ENCODE data around the gene GRAMD1B. TPM values are rescaled to one million over a fixed set of nuclear protein-coding genes. Genes with fewer than 3 reads are reported as not detected.

GRAMD1B gene
- total RNA-seq, 4 donors from 2014 or later = 1.8 to 4.0 (median 3.0) TPM

DNA sequence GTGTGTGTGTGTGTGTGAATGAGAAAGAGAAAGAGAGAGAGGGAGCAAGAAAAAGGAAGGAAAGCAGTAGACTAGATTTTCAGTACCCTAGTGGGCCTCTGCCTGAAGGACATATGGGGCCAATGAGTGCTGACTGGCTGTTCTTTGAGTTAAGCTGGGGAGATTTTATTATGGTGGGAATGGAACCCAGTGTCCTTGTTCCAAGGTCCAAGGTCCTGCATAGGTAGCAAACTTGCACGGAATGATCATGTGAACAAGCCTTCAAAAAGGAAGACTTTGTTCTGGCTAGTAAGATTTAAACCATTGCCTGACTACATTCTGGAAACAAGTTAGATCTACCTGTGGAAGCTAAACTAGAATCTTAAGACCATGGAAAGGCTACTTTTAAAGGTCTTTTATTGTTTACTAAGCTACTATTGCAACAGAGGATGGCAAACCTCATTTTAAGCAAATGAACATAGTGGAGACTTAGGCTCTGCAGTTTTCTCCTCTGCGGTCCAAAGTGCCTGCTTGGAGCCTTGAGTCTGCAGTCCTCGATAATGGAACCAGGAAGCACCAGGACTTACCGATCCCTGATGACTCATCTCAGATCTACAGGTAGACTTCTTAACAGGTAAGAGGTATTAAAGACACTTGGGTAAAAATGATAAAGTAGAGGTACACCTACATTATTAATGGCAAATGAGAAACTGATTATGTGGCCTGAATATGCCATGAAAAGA, 10.2 kb upstream of the GRAMD1B start:
- ATAC-seq = no peak
- Histone ChIP-seq H3K36me3 (no peaks in the 10 kb centered on the region), H3K9me3 (no peaks in the 10 kb centered on the region), H3K4me3 (no peak overlapping the region), H3K27ac (no peak overlapping the region), H3K4me1 (no peaks in the 10 kb centered on the region), H3K27me3 (no peaks in the 10 kb centered on the region)
- 93 to 96% methylated on average over 4 of the region's 4 CpGs for WGBS, 2 donors (ENCODE audit: low coverage in 1 of 2)
- TF ChIP-seq POLR2A (IDR thresholded peaks at IDR 0.05) (no peak), EP300 (IDR thresholded peaks at IDR 0.05) (no peak)

DNA sequence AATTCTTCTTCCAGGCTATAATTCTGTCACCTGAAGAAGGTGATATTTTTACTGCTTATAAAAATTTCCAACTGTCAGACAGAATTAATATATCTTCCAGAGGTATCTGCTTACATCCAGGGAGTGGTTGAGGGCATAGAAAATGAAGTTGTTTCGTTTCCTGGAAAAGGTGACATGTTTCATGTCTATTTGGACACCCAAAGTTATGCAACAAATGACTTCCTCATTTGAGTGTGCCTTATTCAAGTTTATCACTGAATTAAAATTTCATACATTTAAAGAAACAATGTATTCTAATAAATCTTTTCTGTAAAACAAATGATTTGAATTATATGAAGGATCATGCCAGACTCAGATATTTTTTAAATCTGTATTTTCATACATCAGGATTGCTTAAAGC, 8.5 kb upstream of the GRAMD1B start:
- WGBS, 2 donors (ENCODE audit: low coverage in 1 of 2) = 57 to 64% methylated on average over 1 of the region's 1 CpG

DNA sequence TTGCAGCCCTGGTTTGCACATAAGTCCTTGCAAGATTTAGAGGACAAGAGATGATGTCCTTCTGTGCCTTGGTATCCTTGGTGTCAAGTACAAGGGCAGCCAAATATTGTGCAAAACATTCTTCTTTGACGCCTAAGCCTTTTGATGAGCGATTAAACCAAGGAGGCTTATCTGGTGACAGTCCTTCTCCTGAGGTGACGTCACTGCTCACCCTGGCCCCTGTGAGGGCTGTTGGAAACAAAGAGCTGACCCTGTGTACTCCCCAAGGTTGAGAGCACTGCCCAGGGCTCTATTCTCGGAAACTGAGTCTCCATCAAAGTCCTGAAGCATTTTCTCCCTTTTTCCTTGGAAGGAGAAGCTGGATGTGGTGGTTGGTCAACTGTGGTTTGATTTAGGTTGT, 4.7 kb upstream of the GRAMD1B start:
- H3K36me3 ChIP-seq = no peaks in the 10 kb centered on the region
- TF ChIP-seq, protein P1, sequence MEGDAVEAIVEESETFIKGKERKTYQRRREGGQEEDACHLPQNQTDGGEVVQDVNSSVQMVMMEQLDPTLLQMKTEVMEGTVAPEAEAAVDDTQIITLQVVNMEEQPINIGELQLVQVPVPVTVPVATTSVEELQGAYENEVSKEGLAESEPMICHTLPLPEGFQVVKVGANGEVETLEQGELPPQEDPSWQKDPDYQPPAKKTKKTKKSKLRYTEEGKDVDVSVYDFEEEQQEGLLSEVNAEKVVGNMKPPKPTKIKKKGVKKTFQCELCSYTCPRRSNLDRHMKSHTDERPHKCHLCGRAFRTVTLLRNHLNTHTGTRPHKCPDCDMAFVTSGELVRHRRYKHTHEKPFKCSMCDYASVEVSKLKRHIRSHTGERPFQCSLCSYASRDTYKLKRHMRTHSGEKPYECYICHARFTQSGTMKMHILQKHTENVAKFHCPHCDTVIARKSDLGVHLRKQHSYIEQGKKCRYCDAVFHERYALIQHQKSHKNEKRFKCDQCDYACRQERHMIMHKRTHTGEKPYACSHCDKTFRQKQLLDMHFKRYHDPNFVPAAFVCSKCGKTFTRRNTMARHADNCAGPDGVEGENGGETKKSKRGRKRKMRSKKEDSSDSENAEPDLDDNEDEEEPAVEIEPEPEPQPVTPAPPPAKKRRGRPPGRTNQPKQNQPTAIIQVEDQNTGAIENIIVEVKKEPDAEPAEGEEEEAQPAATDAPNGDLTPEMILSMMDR (IDR thresholded peaks at IDR 0.05) = no peak
- H3K27ac ChIP-seq = no peak overlapping the region
- no peaks in the 10 kb centered on the region for H3K9me3 ChIP-seq
- H3K27me3 ChIP-seq = peaks cover 29% of the 10 kb centered on the region
- 83% methylated on average over 1 of the region's 4 CpGs; no CpG with 5 or more reads in 1 of the 2 donors for WGBS, 2 donors (ENCODE audit: low coverage in 1 of 2)
- no peak overlapping the region for H3K4me3 ChIP-seq
- H3K4me1 ChIP-seq = peaks cover 0 to 10% (median 0%) of the 10 kb centered on the region in 3 donors
- no peak for ATAC-seq

More for the DNA sequence above, 8.5 kb upstream of the GRAMD1B start:
- Histone ChIP-seq H3K4me3 (no peak overlapping the region), H3K36me3 (no peaks in the 10 kb centered on the region), H3K4me1 (no peaks in the 10 kb centered on the region), H3K27ac (no peak overlapping the region), H3K27me3 (peaks cover 15% of the 10 kb centered on the region), H3K9me3 (no peaks in the 10 kb centered on the region)
- TF ChIP-seq POLR2A (IDR thresholded peaks at IDR 0.05) = no peak
- no peak for TF ChIP-seq EP300 (IDR thresholded peaks at IDR 0.05)
- TF ChIP-seq, protein P1 (IDR thresholded peaks at IDR 0.05) = no peak
- no peak for TF ChIP-seq POLR2AphosphoS5 (IDR thresholded peaks at IDR 0.05)
- no peak for ATAC-seq

DNA sequence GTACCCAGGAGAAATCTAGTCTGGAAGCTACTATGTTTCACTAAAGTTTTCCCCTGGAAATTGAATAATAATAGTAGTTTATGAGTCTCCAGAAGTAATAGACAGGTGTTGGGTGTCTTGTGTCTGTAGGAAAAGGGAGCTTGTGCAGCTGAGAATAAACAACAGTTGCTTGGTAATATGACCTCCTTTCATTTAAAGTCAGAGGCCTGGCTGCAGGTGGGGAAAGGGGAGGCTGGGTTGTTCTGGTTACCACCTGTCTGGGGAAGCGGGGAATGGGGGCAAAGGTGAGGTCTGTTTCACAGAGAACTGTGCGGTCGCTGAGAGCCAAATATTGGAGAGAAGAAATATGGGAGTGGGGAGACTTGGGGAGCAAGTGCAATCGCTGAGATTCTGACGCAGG, 3.3 kb upstream of the GRAMD1B start:
- ATAC-seq = no peak
- WGBS, 2 donors (ENCODE audit: low coverage in 1 of 2) = 91 to 97% methylated on average over 5 of the region's 5 CpGs
- Histone ChIP-seq H3K4me3 (no peak overlapping the region), H3K27me3 (peaks cover 43% of the 10 kb centered on the region), H3K36me3 (no peaks in the 10 kb centered on the region), H3K27ac (no peak overlapping the region), H3K4me1 (peaks cover 0 to 22% (median 7%) of the 10 kb centered on the region in 3 donors), H3K9me3 (no peaks in the 10 kb centered on the region)
- TF ChIP-seq EP300 (IDR thresholded peaks at IDR 0.05) (no peak), POLR2AphosphoS5 (IDR thresholded peaks at IDR 0.05) (no peak), POLR2A (IDR thresholded peaks at IDR 0.05) (no peak)
- TF ChIP-seq, protein P1 (IDR thresholded peaks at IDR 0.05) = no peak

DNA sequence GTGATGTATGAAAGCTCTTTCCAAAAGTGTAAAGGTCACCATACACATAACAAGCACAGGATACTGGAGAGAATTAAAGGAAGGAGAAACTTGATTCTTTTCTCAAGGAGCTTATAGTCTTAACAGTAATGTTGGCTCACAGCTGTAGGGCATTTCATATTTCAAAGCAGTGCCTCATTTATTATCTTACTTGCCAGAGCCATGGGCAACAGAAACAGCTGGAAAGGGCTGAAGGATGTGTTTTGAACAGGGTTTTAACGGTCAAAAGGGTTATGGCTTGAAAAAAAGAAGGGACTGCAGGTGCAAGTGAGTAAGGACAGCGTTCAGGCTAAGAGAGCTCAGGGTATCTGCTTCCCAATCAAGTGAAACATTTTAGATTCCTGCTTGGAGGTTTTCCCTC, 2.7 kb upstream of the GRAMD1B start:
- Histone ChIP-seq H3K27me3 (peaks cover 50% of the 10 kb centered on the region), H3K4me1 (peaks cover 0 to 22% (median 7%) of the 10 kb centered on the region in 3 donors), H3K27ac (no peak overlapping the region), H3K4me3 (no peak overlapping the region), H3K36me3 (no peaks in the 10 kb centered on the region), H3K9me3 (no peaks in the 10 kb centered on the region)
- TF ChIP-seq EP300 (IDR thresholded peaks at IDR 0.05) (no peak), POLR2AphosphoS5 (IDR thresholded peaks at IDR 0.05) (no peak)
- ATAC-seq = no peak
- 63 to 71% methylated on average over 2 of the region's 2 CpGs for WGBS, 2 donors (ENCODE audit: low coverage in 1 of 2)

DNA sequence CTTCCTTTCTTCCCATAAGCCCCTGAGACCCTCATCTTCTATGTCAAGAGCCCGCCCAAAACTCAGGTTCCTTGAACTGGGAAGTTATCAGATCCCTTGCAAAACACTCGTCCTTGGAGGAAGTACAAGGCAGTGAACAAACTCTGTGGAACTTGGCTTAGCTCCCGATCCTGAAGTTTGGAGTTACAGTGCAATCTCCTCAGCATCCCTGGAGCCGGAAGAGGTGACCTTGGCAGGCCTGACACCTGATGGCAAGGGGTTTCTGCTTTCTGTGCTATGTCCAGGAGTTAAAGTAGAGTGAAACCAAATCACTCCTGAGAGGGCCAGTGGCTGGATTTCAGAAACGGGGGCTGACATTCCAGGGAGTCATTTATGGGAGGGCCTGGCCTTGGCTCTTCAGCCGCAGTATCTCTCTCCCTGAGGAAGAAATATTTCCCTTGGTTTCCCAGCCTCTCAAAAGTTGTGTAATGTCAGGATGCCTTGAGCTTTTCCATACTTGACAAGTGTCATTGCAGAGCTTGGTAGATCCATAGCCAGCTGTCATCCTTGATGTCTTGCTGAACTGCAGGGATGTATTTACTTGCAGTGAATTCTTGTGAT, 1.9 kb upstream of the GRAMD1B start:
- no peaks in the 10 kb centered on the region for H3K36me3 ChIP-seq
- H3K9me3 ChIP-seq = no peaks in the 10 kb centered on the region
- WGBS, 2 donors (ENCODE audit: low coverage in 1 of 2) = 90% methylated on average over 2 of the region's 6 CpGs; no CpG with 5 or more reads in 1 of the 2 donors
- TF ChIP-seq, protein P1 (IDR thresholded peaks at IDR 0.05) = no peak
- TF ChIP-seq EP300 (IDR thresholded peaks at IDR 0.05) (no peak), POLR2A (IDR thresholded peaks at IDR 0.05) (no peak), POLR2AphosphoS5 (IDR thresholded peaks at IDR 0.05) (no peak)
- no peak for ATAC-seq
- no peak overlapping the region for H3K4me3 ChIP-seq
- peaks cover 56% of the 10 kb centered on the region for H3K27me3 ChIP-seq
- peaks cover 0 to 22% (median 7%) of the 10 kb centered on the region in 3 donors for H3K4me1 ChIP-seq
- H3K27ac ChIP-seq = no peak overlapping the region
